Mammary epithelial cell (primary cell): ENCODE results near the gene FBXO36.

Experiments
- EZH2 ChIP-seq: IDR thresholded peaks from 2 replicates; pipeline ENCODE4 v1.6.1; 2012; ENCODE audit warnings: low read length, inconsistent platforms, borderline replicate concordance
- TF ChIP-seq, protein P1 (sequence below), 2 donors: IDR thresholded peaks in 1 of 2; conservative IDR thresholded peaks in 1 of 2; 2 replicates each; pipeline ENCODE4 v1.5.1; 2011 to 2012; ENCODE audit warnings: inconsistent platforms in 2 of 2, low read length in 2 of 2, mild to moderate bottlenecking in 2 of 2, control low read depth in 1 of 2, low read depth in 1 of 2; ENCODE audit not compliant: insufficient read depth in 1 of 2; ENCODE audit errors: extremely low read depth in 1 of 2

DNA sequence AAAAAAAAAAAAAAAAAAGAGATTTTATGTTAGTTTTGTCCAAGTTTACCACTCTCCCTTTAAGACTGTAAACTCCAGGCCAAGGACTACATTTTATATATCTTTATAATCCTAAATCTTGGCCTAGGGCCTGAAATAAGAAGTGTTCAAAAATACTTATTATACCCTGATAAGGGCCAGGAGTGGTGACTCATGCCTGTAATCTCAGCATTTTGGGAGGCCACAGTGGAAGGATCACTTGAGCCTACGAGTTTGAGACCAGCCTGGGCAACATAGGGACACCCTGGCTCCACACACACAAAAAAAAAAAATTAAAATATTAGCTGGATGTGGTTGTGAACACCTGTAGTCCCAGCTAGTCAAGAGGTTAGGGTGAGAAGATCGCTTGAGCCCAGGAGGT lies 13.2 kb upstream of the FBXO36 start:
- TF ChIP-seq, protein P1, sequence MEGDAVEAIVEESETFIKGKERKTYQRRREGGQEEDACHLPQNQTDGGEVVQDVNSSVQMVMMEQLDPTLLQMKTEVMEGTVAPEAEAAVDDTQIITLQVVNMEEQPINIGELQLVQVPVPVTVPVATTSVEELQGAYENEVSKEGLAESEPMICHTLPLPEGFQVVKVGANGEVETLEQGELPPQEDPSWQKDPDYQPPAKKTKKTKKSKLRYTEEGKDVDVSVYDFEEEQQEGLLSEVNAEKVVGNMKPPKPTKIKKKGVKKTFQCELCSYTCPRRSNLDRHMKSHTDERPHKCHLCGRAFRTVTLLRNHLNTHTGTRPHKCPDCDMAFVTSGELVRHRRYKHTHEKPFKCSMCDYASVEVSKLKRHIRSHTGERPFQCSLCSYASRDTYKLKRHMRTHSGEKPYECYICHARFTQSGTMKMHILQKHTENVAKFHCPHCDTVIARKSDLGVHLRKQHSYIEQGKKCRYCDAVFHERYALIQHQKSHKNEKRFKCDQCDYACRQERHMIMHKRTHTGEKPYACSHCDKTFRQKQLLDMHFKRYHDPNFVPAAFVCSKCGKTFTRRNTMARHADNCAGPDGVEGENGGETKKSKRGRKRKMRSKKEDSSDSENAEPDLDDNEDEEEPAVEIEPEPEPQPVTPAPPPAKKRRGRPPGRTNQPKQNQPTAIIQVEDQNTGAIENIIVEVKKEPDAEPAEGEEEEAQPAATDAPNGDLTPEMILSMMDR (conservative IDR thresholded peaks at IDR 0.05 in 1 of 2, IDR thresholded peaks at IDR 0.05 in 1 of 2; ENCODE audit: extremely low read depth in 1 of 2, insufficient read depth in 1 of 2, low read depth in 1 of 2, low read length in 2 of 2), result no peak
- TF ChIP-seq EZH2, result no peak
